GM12875 (cell line): Measurements from ENCODE around the gene IQCE.

Experiments
- H3K4me3 ChIP-seq: one replicate; pipeline ENCODE4 v1.5.1; 2011; ENCODE audit warnings: low read depth, low read length, control low read depth
- CTCF ChIP-seq: IDR thresholded peaks from 2 replicates; pipeline ENCODE4 v1.5.1; 2011; ENCODE audit warnings: low read depth, mild to moderate bottlenecking, control low read depth, inconsistent platforms, low read length, moderate library complexity, borderline replicate concordance; ENCODE audit not compliant: insufficient read depth

The IQCE gene

GRCh38 chr7:2638224-2638991, 79.6 kb downstream of the IQCE start:
- no peak for TF ChIP-seq CTCF
- no peak overlapping the region for H3K4me3 ChIP-seq

GRCh38 chr7:2639181-2639681, 80.5 kb downstream of the IQCE start:
- no peak for TF ChIP-seq CTCF
- H3K4me3 ChIP-seq, result no peak overlapping the region

GRCh38 chr7:2639695-2640481, 81.1 kb downstream of the IQCE start:
- no peak for TF ChIP-seq CTCF
- H3K4me3 ChIP-seq, result no peak overlapping the region

- H3K4me3 ChIP-seq, result no peak overlapping the region
- TF ChIP-seq CTCF, result no peak
Observed at GRCh38 chr7:2640482-2640830, 81.7 kb downstream of the IQCE start.

GRCh38 chr7:2640846-2641316, 82.1 kb downstream of the IQCE start:
- no peak for TF ChIP-seq CTCF
- H3K4me3 ChIP-seq, result no peak overlapping the region

GRCh38 chr7:2641406-2642393, 82.9 kb downstream of the IQCE start:
- TF ChIP-seq CTCF, result no peak
- H3K4me3 ChIP-seq, result peak overlapping the region; percentile 8
